Fibroblast of lung (primary cell): ENCODE data around the gene SNX3.
"Not testable (repeated sequence)": the region's sequence is repeated elsewhere in the genome, so short reads cannot be mapped to it uniquely, and the experiment has no call there.

Experiments used
- CTCF ChIP-seq, 2 donors: IDR thresholded peaks in 1 of 2; conservative IDR thresholded peaks in 1 of 2; 1 replicate in 1 of 2; 2 replicates in 1 of 2; pipeline ENCODE4 v1.5.1; 2011 to 2012; ENCODE audit warnings: low read length in 2 of 2, control low read depth in 1 of 2, inconsistent platforms in 1 of 2, low read depth in 1 of 2, mild to moderate bottlenecking in 1 of 2
- EZH2 ChIP-seq: IDR thresholded peaks from 2 replicates; pipeline ENCODE4 v1.5.1; 2012; ENCODE audit warnings: low read length, control low read depth, mild to moderate bottlenecking; ENCODE audit errors: missing control alignments

- TF ChIP-seq CTCF (conservative IDR thresholded peaks at IDR 0.05 in 1 of 2, IDR thresholded peaks at IDR 0.05 in 1 of 2; ENCODE audit: low read depth in 1 of 2, low read length in 2 of 2); EZH2: not testable (repeated sequence)
Observed at GRCh38 chr6:108269955-108270354, 9.1 kb upstream of the SNX3 start.
